ENCODE measurements around the gene PPP2R1A.

DNA sequence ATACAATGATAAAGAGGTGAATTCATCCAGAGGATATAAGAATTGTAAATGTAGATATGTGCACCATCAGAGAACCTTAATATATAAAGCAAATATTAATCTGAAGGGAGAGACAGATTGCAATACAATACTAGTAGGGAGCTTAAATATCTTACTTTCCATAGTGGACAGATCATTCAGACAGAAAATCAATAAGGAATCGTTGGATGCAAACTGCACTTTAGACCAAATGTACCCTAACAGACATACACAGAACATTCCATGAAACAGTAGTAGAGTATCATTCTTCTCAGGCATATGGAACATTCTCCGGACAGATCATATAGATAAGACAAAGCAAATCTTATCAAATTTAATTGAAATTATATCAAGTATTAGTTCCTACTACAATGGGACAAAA, 44.6 kb downstream of the PPP2R1A start:
- TF ChIP-seq, protein P1, sequence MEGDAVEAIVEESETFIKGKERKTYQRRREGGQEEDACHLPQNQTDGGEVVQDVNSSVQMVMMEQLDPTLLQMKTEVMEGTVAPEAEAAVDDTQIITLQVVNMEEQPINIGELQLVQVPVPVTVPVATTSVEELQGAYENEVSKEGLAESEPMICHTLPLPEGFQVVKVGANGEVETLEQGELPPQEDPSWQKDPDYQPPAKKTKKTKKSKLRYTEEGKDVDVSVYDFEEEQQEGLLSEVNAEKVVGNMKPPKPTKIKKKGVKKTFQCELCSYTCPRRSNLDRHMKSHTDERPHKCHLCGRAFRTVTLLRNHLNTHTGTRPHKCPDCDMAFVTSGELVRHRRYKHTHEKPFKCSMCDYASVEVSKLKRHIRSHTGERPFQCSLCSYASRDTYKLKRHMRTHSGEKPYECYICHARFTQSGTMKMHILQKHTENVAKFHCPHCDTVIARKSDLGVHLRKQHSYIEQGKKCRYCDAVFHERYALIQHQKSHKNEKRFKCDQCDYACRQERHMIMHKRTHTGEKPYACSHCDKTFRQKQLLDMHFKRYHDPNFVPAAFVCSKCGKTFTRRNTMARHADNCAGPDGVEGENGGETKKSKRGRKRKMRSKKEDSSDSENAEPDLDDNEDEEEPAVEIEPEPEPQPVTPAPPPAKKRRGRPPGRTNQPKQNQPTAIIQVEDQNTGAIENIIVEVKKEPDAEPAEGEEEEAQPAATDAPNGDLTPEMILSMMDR (IDR thresholded peaks at IDR 0.05; ENCODE audit: low read length) = no peak
- TF ChIP-seq EZH2 (optimal IDR thresholded peaks at IDR 0.05; ENCODE audit: low read depth, low read length) = no peak
